Heart right ventricle (tissue), 16 donors: ENCODE measurements around the gene STARD7. TPM values are rescaled to one million over a fixed set of nuclear protein-coding genes. Genes with fewer than 3 reads are reported as not detected.

Source experiments
- ATAC-seq, 8 donors: fragments of 200-7000 bp; cut with Tn5 transposase; one replicate each; pipeline ENCODE4 v1.9.1; 2020; ENCODE audit warnings: mild to moderate bottlenecking in 8 of 8, moderate library complexity in 8 of 8, moderate number of reproducible peaks in 1 of 8
- DNase-seq, 2 donors: peaks; one replicate each; pipeline ENCODE4 v3.0.0-alpha.2; 2020
- H3K27ac ChIP-seq, 10 donors: fragments of 200-600 bp; sonication (generic) in 2 of 10; one replicate each; pipeline versions ENCODE4 v1.5.0 to v1.8.0; 2020 to 2022; ENCODE audit warnings: mild to moderate bottlenecking in 3 of 10
- H3K27me3 ChIP-seq, 7 donors: fragments of 200-600 bp; one replicate each; pipeline ENCODE4 v1.8.0; 2021 to 2022; ENCODE audit warnings: mild to moderate bottlenecking in 2 of 7
- H3K36me3 ChIP-seq, 9 donors: fragments of 200-600 bp; sonication (generic) in 1 of 9; one replicate each; pipeline versions ENCODE4 v1.5.0 to v1.8.0; 2020 to 2022; ENCODE audit warnings: mild to moderate bottlenecking in 2 of 9
- H3K4me1 ChIP-seq, 9 donors: fragments of 200-600 bp; sonication (generic) in 1 of 9; one replicate each; pipeline versions ENCODE4 v1.5.0 to v1.8.0; 2020 to 2022; ENCODE audit warnings: mild to moderate bottlenecking in 4 of 9
- H3K4me3 ChIP-seq, 10 donors: fragments of 200-600 bp; sonication (generic) in 2 of 10; one replicate each; pipeline versions ENCODE4 v1.5.0 to v1.8.0; 2020 to 2022; ENCODE audit warnings: mild to moderate bottlenecking in 7 of 10, moderate library complexity in 2 of 10
- H3K9me3 ChIP-seq, 11 donors: fragments of 200-600 bp in 10 of 11; sonication (generic) in 2 of 11; one replicate each; pipeline versions ENCODE4 v1.5.0 to v1.8.0; 2013 to 2022; ENCODE audit warnings: mild to moderate bottlenecking in 2 of 11, control low read depth in 1 of 11, moderate library complexity in 1 of 11
- CTCF ChIP-seq, 9 donors: fragments of 200-600 bp; sonication (generic) in 2 of 9; IDR thresholded peaks; one replicate each; pipeline versions ENCODE4 v1.5.0 to v1.8.0; 2021 to 2022; ENCODE audit warnings: antibody characterized with exemption in 9 of 9, mild to moderate bottlenecking in 5 of 9, moderate library complexity in 1 of 9
- WGBS, 2 donors: extraction: QIAGEN DNeasy Blood & Tissue Kit; methylation state at CpG; one replicate each; pipeline ENCODE4 v1.1.7; 2013; ENCODE audit warnings: inconsistent platforms in 1 of 2; 5-methylcytosine and 5-hydroxymethylcytosine counted together
- intact Hi-C, 10 donors: fragments of 100-400 bp; cut with DNase I; formaldehyde crosslinking; loops; one replicate each; pipeline versions ENCODE4 v1.11.1 to v1.14.2; 2022
- polyA plus RNA-seq, 2 donors: library from polyadenylated mRNA; stranded (reverse); fragments of 200-250 nt; gene quantifications; one replicate each; pipeline ENCODE4 v1.2.3, GENCODE V29; 2013
- total RNA-seq, 10 donors: library from RNA; stranded (reverse); fragmentation: NEBNext Ultra II Directional in 3 of 10; extraction: Animal tissue kit (Norgen Biotek cat#: 25700) in 3 of 10; gene quantifications; one replicate each; pipeline versions ENCODE4 v1.2.1 to v1.2.4, GENCODE V29; 2021 to 2023
- donor health status: Arrhythmogenic right ventricular cardiomyopathy.
- donor health status: ischemic (EF 13 %, LVEDD 7.1; RV severe dilation, severe dysfunction).
- donor health status: healthy with polysubstance abuse.
- donor health status: DM: no; HTN: yes; CAD: no.
- donor health status: DM: no; HTN: no; CAD: no.
- donor health status: ischemic (EF 25% LVEDD 6.9; RV normal size, moderate dysfunction).
- donor health status: ischemic (EF 25% LVEDD 5.7; RV mildly dilated, moderate dysfunction).
- donor health status: healthy.
- donor health status: DM: yes; HTN: yes; CAD: no.
- donor health status: Ischemic cardiomyopathy.
- donor health status: ischemic (EF 35%, LVEDD 5.7; RV mildly dilated, moderate dysfunction).
- donor health status: nonischemic (EF 11% LVEDD 7.7; RV severe dilation, severe dysfunction).
- donor health status: DM: yes; HTN: yes; CAD: no.
- donor health status: PGD.
- donor health status: ischemic (EF 29% LVEDD 5.4; RV normal size, mild dysfunction).
- donor health status: nonischemic (EF 23%, LVEDD 6.1; RV moderate dilation, normal function).

The STARD7 gene
- total and polyA plus RNA-seq, 12 donors = 50.8 to 397 (median 191) TPM

- Histone ChIP-seq H3K27ac (no peak overlapping the region), H3K36me3 (peaks cover 0 to 62% (median 40%) of the 10 kb centered on the region in 9 donors), H3K4me1 (peaks cover 0 to 38% (median 17%) of the 10 kb centered on the region in 9 donors), H3K9me3 (no peaks in the 10 kb centered on the region), H3K27me3 (no peaks in the 10 kb centered on the region), H3K4me3 (no peak overlapping the region)
- ATAC-seq (peak in 1 of 8 donors; percentile 18), DNase-seq (no peak)
- intact Hi-C loops = no loop called here
- 86 to 89% methylated on average over 8 of the region's 8 CpGs for WGBS, 2 donors
- no peak for TF ChIP-seq CTCF (IDR thresholded peaks at IDR 0.05)
Measured at GRCh38 chr2:96184188-96184587, 24.4 kb downstream of the STARD7 start.

- ATAC-seq = no peak
- intact Hi-C loops = no loop called here
Measured at GRCh38 chr2:96181529-96181928, 27.1 kb downstream of the STARD7 start.

GRCh38 chr2:96180521-96180920 lies 28.1 kb downstream of the STARD7 start:
- Histone ChIP-seq H3K27ac (no peak overlapping the region), H3K9me3 (no peaks in the 10 kb centered on the region), H3K27me3 (no peaks in the 10 kb centered on the region), H3K4me1 (peaks cover 0 to 31% (median 0%) of the 10 kb centered on the region in 9 donors), H3K36me3 (peaks cover 0 to 26% (median 18%) of the 10 kb centered on the region in 9 donors), H3K4me3 (no peak overlapping the region)
- no peak for TF ChIP-seq CTCF (IDR thresholded peaks at IDR 0.05)
- no peak for ATAC-seq
- intact Hi-C loops = loop anchor here in 1 of 10 donors (1.0 kb wide), 1 partner anchor 11 kb away; no protein-coding TSS in a partner anchor
- DNase-seq = no peak

More at GRCh38 chr2:96181529-96181928, 27.1 kb downstream of the STARD7 start:
- Histone ChIP-seq H3K27me3 (no peaks in the 10 kb centered on the region), H3K9me3 (no peaks in the 10 kb centered on the region), H3K4me1 (peaks cover 0 to 29% (median 5%) of the 10 kb centered on the region in 9 donors), H3K36me3 (peaks cover 0 to 36% (median 28%) of the 10 kb centered on the region in 9 donors), H3K27ac (no peak overlapping the region), H3K4me3 (no peak overlapping the region)
- no peak for TF ChIP-seq CTCF (IDR thresholded peaks at IDR 0.05)
- no peak for DNase-seq
- WGBS, 2 donors = 82 to 85% methylated on average over 5 of the region's 5 CpGs

GRCh38 chr2:96180002-96180401 lies 28.6 kb downstream of the STARD7 start:
- intact Hi-C loops = loop anchor here in 1 of 10 donors (1.0 kb wide), 1 partner anchor 11 kb away; no protein-coding TSS in a partner anchor
- H3K36me3 ChIP-seq = peaks cover 0 to 20% (median 12%) of the 10 kb centered on the region in 9 donors
- peaks cover 0 to 26% (median 0%) of the 10 kb centered on the region in 9 donors for H3K4me1 ChIP-seq
- H3K9me3 ChIP-seq = no peaks in the 10 kb centered on the region
- H3K27me3 ChIP-seq = no peaks in the 10 kb centered on the region
- ATAC-seq = no peak
- no peak for DNase-seq
- 97 to 100% methylated on average over 1 of the region's 1 CpG for WGBS, 2 donors
- H3K27ac ChIP-seq = no peak overlapping the region
- H3K4me3 ChIP-seq = no peak overlapping the region
- no peak for TF ChIP-seq CTCF (IDR thresholded peaks at IDR 0.05)
